Measurements from ENCODE around the gene FAM124B.

FAM124B gene

DNA sequence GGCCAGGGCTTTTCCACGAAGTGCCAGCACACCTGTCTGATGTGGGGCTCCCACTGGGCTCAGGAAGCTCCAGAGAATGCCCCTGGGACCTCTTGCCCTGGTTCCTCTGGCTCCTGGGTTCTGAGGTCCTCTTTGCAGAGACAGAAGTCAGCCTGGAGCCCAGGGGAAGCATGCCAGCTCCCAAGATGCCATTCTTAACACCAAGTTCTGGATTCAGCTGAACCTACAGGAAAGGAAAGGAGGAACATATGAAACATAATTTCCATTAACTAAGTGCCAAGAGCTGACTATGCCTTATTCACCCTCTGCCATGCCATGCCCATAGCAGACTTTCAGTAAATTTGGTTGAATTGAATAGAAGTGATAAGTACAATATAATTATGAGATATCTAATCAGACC, 21.9 kb downstream of the FAM124B start:
- no peak for DNase-seq

DNA sequence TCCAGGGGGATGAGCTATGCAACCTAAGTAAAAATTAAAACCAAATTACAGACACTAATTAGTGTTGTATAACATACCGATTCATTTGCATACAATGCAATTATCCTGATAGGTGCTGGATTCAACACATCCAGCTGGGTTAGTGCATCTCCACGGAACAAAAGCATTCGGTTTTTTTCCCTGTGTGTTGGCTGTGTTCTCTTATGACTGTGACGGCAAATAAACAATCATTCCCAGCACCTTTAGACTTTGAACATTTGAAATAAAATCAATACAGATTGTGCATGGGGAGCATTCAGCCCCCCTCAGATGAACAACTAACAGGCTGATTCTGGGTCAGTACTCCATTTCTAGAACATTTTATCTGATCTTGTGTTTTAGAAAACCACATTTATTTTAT, 22.7 kb downstream of the FAM124B start:
- no peak for DNase-seq

DNA sequence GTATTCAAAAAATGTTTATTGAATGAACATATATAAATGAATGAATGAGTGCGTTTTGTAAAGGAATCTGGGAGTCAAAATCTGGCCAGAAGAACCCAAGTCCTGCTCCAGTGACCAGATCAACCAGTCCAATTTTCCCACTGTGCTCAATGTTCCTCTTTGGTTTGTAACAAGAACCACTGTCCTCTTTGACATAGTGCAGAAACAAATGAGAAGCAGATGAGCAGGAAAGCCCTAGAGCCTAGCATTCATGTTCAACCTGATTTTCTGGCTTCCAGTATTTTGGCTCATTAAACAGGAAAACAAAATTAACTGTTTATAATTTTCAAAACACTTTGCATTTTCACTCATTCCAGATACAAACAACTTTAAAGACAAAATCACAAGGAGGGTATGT, 23.2 kb downstream of the FAM124B start:
- no peak for DNase-seq

DNA sequence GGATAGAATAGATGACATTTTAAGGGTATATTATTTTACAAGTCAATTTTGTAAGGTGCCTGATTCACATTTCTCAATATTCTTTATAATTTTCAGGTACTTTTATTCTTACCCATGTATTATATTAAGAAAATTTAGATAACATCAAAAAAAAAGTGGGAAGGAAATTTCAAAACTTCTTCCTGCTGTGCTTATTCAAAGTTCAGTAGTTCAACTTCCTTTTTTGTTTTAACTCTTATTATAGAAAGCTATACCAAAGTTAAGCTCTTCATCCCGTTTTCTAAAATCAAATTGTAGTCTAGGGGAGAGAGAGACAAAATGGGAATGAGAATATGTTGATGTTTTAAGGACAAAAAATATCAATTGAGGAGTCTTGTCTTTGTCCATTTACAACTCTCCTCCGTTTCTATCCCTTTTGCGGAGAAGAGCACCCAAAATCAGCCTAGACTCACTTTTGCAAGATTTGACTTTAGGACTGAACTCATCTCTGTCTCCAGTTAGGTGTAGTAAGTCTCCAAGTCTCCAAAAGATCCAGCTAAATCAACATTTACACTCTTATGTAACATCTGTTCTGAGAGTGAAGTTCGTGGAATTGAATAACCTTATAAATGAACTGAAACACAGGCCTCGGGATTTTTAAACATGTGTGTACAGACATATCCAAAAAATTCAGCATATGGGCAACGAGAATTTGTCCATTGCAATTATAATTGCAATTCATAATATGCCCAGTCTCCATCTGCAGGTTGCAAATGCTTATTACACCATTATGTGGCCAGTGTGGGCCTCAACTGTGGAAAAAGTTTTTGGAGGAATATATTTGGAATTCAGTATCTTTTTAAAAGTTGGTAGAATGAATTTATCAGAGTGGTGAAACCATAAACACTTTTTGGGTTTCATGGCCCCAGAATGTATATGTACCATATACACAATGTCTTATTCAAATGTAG, 23.9 kb downstream of the FAM124B start:
- DNase-seq = no peak

DNA sequence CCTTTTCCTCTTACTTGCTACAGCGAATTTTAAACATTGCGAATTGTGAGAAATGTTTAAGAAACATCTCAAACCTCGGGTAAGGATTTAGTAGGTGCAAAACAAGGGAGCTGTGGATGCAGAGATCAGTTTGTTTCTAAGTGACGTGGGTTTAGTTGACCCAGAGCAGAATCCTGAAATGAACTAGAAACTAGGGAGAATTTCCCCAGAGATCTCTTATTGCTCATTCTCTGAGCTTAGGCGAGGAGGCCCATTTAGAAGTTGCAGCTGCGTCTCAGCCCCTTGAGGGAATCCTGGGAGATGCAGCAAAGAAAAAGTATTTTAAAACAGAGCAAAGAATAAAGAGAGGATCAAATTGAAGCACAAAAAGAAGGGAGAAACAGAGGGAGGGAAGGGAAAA, 29.3 kb downstream of the FAM124B start:
- DNase-seq = no peak

DNA sequence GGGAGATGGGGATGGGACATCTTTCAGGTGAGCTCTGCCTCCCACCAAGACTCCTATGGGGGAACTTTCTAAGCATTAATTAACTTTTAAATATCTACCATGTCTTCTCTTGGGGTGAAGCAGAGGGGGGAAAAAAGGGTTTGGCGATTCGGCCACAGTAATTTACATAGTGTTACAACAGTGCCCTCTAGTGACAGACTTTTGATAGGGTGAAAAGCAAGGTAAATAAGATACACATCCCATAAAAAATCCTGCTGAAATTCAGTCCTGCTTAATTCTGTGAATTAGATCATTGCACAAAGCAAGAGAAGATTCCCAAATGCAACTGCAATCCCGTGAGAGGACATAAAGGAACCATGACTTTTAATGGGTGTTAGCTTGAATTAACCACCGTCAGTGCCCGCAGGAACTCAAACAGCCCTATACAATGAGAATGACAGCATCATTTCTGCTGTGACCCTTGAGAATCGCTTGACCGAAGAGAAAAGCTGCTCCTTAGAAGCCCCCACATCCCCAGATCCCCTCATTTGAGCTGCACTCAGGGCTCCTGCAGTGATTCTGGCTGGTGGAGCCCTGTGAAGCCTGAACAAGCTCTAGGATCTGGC, 32.8 kb downstream of the FAM124B start:
- no peak for DNase-seq

DNA sequence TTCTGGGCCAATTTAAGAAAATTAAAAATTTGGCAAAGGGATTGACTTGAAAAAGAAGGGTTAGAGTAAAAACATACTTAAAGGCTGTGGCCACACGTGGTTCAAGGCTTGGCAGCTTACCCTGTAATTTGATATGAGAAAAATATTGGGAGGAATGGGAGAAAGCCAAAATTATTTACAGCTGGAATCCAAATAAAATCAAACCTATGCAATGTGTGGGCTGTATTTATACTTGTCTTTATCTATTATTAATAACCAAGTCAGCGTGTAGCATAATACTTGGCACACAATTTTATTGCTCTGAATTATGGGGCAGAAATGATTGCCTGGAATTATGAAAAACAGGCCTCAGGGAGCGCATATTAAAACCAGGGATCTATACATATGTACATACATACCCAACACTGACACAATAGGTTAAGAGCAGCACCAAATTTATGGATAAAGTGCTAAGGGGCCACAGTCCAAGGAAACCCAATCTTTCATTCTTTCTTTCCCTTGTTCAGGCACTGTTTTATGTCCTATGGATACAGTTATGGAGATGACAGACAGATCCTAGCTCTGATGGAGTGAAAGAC, 35.6 kb downstream of the FAM124B start:
- DNase-seq = no peak

DNA sequence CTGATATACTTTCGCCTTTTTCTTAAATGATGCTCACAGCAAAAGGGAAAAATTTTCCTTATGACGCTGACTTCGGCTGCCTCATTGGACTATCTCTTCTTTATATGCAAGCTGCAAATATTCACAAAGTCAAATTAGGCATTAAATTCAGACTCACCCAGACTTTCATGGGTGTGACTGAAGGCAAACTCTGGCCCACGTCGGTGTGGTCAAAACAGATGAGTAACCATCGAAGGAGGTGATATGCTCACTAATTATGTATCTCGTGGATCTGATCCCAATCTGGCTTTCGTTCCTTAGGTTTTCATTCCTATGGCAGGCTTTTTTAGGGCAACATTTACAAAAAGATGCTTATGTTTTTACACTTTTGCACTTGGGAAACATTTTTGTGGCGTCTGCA, 36.6 kb downstream of the FAM124B start:
- no peak for DNase-seq

DNA sequence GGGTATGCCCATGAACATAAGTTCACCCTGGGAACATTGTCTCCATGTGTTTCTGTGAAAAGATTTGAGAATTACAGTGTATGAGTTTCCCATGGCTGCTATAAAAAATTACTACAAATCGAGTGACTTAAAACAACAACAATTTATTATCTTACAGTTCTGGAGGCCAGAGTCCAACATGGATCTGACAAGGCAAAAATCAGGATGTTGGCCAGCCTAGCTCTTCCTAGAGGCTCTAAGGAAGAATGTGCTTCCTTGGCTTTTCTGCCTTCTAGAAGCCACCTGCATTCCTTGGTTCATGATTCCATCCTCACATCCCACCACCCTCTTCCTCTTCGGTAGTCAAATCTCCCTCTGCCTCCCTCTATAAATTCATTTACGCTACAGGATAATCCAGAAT, 38.6 kb downstream of the FAM124B start:
- no peak for DNase-seq

DNA sequence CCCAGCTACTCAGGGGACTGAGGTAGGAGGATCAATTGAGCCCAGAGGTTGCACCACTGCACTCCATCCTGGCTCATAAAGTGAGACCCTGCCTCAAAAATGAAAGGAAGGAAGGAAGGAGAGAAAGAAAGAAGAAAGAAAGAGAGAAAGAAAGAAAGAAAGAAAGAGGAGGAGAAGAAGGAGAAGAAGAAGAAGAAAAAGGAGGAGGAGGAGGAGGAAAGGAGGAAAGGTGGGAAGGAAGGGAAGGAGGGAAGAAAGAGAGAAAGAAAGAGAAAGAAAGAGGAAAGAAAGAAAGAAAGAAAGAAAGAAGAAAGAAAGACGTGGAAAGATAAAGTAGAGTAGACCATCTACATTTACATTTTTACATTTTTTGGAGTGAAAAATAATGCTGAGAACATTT, 39.8 kb downstream of the FAM124B start:
- DNase-seq = no peak

DNA sequence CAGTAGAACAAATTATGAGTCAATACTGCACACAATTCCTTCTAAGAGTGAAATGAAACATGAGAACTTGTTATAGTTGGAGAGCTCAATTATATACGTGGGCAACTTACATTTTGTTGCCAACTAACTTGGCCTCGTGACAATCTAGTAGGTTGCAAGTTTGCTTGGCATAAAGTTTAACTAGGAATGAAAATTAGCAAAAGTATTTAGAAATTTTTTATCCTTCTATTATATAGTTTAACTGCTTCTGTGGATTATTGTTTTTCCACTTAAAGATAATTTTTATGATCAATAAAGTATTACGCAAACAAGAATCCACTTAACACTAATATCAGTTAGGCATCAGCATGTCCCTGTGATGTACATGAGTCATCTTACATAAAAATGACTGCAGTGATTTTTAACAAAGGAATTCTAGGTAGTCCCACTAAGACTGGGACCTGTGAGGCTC, 41.1 kb downstream of the FAM124B start:
- no peak for DNase-seq

DNA sequence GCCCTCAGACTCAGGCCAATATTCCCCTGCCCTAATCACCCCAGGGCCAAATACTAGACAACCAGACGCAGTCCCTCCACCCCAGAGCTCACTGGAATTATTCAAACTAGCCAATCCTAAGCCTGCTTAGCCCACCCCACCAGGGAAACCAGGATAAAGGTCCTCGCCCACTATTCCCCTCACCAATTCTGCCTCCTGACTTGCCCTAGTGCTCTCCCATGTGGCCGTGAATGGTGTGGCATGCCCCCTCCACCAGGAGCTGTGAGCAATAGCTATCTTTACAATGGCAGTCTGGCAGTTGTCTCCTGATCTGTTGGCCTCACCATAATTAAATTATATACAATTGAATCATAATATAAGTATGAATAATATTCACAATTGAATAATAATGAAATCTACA, 42.3 kb downstream of the FAM124B start:
- DNase-seq = peak; percentile 15

DNA sequence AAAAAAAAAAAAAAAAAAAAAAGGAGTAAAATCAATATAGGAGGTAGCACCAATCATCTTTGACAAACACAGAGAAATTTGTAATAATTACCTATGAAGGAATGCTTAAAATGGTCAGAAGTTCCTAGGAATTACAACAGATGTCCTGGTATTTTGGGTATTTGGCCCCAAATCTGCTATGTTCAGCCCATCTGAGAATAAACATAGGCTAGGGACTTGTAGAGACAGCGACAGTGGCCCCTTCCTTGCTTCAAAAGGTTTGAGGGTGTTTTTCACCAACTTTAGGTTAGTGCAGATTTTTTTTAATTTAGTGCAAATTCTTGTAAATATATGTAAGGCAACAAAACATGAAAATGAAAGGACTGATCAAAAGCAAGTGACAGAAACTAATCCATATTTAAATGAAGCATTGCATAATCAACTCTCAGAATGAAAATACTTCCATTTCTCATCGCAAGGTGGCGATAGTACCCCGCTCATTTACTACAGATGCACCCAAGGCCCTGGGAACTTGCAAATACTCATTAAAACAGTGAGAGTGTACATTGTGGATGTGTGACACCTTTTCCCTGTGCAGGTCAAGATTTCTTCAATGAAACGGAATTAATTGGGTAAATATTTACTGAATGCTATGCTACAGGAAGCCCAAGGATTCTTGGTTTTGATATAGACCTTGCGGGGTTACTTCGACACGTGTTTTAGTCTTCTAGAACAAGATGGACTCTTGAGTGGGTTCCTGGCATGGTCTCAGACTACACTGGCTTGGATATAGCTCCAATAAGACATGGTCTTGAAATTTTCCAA, 44.6 kb downstream of the FAM124B start:
- DNase-seq = peak; percentile 59

DNA sequence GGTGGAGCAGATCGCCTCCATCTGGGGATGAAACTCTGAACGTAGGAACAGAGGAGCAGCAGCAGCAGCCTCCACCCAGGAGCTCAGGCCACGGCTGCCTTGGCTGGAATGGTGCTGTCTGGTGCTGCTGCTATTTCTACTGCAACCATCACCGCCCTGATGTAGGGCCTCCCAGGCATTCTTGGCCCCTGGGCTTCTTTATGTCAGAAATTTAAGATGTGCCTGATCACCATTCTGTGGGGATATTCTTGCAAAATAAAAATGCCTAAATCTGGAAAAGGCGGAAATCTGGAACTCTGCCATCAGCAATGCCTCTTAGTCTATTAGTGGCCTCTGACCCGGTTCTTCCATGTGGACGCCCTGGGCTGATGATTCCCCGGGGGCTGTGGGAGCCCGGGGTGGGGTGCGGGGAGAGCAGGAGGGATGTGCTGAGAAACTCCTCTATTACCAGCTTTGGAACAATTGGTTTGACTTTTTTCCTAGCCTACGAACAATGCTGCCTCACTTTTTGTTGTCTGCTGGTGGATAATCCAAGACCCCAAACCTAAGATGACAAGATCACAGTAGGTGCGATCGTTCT, 47.2 kb downstream of the FAM124B start:
- DNase-seq = no peak

DNA sequence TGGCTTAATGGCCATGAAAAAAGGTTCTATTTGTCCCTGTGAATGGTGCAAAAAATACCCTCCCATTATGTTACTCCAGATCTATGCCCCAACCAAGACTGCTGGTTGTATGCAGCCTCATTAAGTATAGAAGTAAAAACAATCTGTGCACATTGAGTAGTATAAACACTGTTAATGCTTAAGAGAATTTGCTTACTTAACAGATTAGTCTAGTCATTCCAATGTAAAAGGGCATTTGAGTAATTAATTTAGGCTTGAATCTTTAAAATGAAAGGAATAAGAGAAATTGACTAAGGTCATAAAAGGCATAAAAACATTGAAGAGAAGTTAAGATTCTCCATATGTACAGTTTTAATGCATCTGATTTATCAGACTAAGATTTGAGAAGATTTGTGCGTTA, 51.2 kb downstream of the FAM124B start:
- DNase-seq = no peak

DNA sequence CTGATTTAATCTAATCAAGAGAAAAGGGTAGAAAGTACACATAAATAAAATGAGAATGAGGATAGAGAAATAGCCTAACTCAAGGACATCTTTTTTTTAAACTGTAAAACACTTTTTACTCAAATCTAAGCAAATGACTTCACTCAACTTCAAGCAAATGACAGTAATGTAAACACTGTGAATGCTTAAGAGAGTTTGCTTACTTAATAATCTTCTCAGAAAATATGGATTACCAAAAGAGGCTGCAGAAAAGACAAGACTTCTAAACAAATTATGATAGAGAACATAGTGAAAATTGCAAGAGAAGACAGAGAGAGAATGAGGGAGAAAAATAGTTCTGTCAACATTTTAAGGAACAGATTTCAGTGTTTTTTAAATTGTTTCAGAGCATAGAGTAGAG, 52.5 kb downstream of the FAM124B start:
- DNase-seq = no peak

DNA sequence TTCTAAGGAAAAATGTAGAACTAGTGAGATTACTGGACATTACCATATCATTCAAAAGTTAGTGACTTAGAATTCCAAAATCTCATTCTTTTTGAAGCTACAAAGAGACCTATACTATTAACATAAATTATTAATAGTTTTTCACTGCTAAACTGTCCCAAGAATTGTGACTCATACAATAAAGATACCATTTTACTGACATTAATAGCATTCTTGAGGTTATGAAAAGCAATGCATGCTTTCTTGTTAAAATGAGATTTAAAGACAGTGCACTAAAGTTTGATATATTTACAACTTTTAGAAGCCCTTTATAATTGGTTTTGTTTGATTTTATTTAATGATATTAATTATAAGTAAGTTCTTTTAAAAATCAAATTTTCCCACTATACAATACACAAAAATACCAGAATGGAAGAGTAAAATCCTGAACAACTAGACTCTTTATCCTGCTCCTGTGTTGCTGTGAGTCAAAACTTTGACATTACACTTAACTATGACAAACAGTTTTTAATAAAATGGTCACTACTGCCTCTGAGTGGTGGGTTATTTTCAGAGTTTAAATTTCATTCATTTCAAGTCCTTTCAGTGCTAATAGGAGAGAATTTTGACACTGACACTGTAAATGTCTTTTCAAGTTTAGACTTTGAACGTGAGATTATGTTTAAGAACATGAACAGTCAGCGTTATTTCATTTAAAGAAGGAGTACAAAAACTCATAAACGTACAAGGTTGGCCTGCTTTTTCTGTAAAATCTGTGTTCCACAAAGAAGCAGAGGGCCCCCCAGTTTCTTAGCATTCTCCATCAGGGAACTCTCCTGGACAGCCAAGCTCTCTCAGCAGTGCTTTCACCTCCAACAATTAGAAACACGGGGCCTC, 54.5 kb downstream of the FAM124B start:
- no peak for DNase-seq

DNA sequence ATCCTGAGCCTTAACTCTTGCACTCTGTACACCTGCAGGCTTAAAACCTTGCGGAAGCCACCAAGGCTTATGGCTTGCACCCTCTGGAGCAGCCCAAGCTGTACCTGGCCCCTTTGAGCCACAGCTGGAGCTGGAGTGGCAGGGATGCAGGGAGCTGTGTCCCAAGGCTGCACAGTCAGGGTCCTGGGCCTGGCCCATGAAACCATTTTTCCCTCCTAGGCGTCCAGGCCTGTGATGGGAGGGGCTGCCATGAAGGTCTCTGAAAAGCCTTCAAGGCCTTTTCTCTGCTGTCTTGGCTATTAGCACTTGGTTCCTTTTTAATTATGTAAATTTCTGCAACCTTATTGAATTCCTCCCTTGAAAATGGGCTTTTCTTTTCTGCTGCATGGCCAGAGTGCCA, 56.4 kb downstream of the FAM124B start:
- no peak for DNase-seq

DNA sequence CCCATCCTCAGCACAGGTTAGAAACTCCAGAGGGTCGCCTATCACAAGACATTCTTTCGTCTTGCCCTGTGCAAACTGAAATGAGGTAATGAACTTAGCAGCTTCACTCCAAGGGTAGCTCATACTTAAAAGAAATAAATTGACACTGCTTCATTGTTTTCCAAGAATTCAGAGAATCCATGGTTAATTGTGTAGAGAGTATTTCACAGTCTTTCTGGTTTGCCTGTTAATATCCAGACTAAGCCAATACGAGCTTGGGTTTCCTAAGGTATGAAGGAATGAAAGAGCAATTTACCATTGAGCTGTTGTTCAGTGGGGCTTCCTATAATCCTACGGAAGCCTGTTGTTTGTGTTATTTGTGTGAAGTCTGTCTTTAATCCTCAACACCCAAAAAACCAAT, 58.7 kb downstream of the FAM124B start:
- no peak for DNase-seq

DNA sequence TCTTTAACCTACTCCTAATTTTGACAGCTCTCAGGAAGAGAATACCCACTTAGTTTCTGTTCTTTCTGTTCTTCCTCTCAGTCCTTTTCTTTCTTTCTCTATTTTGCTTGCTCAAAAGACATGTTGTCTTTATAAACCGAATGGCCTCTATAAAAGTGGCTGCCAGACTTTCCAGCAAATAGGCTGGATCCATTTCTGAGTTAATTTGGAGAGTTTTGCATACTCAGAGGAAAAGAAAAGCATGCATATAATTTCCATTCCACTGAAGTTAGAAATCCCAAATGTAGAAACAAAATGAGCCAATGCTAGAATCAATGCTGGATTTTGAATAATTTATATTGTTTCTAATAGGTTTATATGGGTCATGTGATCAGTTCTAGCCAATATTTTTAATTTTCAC, 65.9 kb downstream of the FAM124B start:
- no peak for DNase-seq

DNA sequence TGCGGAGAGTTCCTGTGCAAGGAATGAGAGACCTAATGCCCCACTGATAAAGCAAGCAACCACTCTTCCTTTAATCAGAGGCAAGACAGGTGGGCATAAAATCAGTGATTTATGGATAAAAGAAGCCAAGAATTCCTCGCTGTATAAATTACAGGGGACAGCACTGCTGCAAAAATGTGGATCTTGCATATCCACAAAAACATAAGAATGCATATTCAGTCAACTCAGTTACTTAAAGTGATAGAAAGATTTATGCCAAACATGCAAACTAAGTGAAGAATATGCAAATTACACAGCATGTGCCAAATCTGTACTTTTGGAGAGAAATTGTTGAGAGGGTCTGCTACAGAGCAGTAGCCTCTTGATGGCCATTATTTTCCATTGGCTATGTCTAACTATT, 67.2 kb downstream of the FAM124B start:
- no peak for DNase-seq

Measured in stimulated activated CD4-positive, alpha-beta T cell treated with anti-CD3 and anti-CD28 coated beads, Interleukin-15, amount 100 ng/mL, for 24 hours (primary cell).